Esophagus muscularis mucosa (tissue), 4 donors: ENCODE measurements around the gene NTN5.

Experiments used
- EP300 ChIP-seq: sonication (generic); formaldehyde crosslinking; IDR thresholded peaks from one replicate; pipeline ENCODE4 v1.6.1; 2017; ENCODE audit warnings: antibody characterized with exemption
- POLR2AphosphoS5 ChIP-seq, 2 donors: sonication (generic); formaldehyde crosslinking; IDR thresholded peaks; one replicate each; pipeline ENCODE4 v1.6.1; 2017; ENCODE audit warnings: antibody characterized with exemption in 2 of 2
- TF ChIP-seq, protein P1 (sequence below), 3 experiments: fragments of 200-600 bp in 2 of 3; fragments of 450-650 bp in 1 of 3; sonication (generic) in 2 of 3; IDR thresholded peaks; one replicate each; pipeline ENCODE4 v1.5.1; 2017 to 2019; ENCODE audit warnings: antibody characterized with exemption in 3 of 3, mild to moderate bottlenecking in 2 of 3, moderate library complexity in 1 of 3

- TF ChIP-seq, protein P1, sequence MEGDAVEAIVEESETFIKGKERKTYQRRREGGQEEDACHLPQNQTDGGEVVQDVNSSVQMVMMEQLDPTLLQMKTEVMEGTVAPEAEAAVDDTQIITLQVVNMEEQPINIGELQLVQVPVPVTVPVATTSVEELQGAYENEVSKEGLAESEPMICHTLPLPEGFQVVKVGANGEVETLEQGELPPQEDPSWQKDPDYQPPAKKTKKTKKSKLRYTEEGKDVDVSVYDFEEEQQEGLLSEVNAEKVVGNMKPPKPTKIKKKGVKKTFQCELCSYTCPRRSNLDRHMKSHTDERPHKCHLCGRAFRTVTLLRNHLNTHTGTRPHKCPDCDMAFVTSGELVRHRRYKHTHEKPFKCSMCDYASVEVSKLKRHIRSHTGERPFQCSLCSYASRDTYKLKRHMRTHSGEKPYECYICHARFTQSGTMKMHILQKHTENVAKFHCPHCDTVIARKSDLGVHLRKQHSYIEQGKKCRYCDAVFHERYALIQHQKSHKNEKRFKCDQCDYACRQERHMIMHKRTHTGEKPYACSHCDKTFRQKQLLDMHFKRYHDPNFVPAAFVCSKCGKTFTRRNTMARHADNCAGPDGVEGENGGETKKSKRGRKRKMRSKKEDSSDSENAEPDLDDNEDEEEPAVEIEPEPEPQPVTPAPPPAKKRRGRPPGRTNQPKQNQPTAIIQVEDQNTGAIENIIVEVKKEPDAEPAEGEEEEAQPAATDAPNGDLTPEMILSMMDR (IDR thresholded peaks at IDR 0.05), result no peak
- TF ChIP-seq EP300 (no peak), POLR2AphosphoS5 (IDR thresholded peaks at IDR 0.05) (no peak)
Observed at GRCh38 chr19:48642862-48643261, 30.0 kb downstream of the NTN5 start.
